Breast epithelium (tissue), 3 donors: ENCODE results near the gene TOPBP1.

Source experiments
- CTCF ChIP-seq, 3 donors: fragments of 450-650 bp; IDR thresholded peaks; one replicate each; pipeline ENCODE4 v1.5.1; 2016 to 2017; ENCODE audit warnings: antibody characterized with exemption in 3 of 3, mild to moderate bottlenecking in 3 of 3, moderate library complexity in 3 of 3
- POLR2A ChIP-seq: fragments of 450-650 bp; IDR thresholded peaks from one replicate; pipeline ENCODE4 v1.6.1; 2016; ENCODE audit warnings: antibody characterized with exemption, mild to moderate bottlenecking, moderate library complexity

DNA sequence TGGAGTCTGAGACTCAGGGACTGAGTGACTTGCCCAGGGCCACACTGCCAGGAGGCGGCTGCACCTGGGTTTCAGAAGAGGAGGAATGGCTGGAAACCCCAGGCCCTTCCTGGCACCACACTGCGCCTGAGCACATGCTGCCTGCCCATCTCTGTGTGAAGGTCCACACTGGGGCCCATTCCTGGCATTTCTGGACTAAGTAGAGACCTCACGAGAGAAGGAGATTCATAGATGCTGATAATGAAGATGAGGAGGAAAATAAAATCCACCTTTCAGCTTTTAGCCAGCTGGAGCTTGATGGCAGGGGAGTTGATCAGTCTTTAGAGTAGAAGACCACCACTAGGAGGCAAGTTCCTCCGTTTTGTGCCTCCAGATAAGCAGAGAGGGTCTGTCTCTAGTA is 44.3 kb upstream of the TOPBP1 start:
- no peak for TF ChIP-seq CTCF (IDR thresholded peaks at IDR 0.05)
- no peak for TF ChIP-seq POLR2A
